Mucosa of descending colon (tissue), 3 donors: Measurements from ENCODE around the gene ALKBH6. TPM values are rescaled to one million over a fixed set of nuclear protein-coding genes. Genes with fewer than 3 reads are reported as not detected.

Experiments
- ATAC-seq: fragments of 200-7000 bp; cut with Tn5 transposase; one replicate; pipeline ENCODE4 v1.9.1; 2020; ENCODE audit warnings: mild to moderate bottlenecking, moderate library complexity
- DNase-seq, 3 donors: peaks; one replicate each; pipeline ENCODE4 v3.0.0-alpha.2; 2020
- H3K36me3 ChIP-seq: fragments of 200-600 bp; one replicate; pipeline ENCODE4 v1.8.0; 2021; ENCODE audit warnings: low read depth, mild to moderate bottlenecking
- H3K4me1 ChIP-seq: fragments of 200-600 bp; one replicate; pipeline ENCODE4 v1.8.0; 2021; ENCODE audit warnings: low read depth, mild to moderate bottlenecking
- H3K4me3 ChIP-seq: fragments of 200-600 bp; one replicate; pipeline ENCODE4 v1.8.0; 2021; ENCODE audit warnings: mild to moderate bottlenecking
- H3K9me3 ChIP-seq: fragments of 200-600 bp; one replicate; pipeline ENCODE4 v1.8.0; 2021; ENCODE audit warnings: mild to moderate bottlenecking
- CTCF ChIP-seq: fragments of 200-600 bp; IDR thresholded peaks from one replicate; pipeline ENCODE4 v1.8.0; 2022; ENCODE audit warnings: antibody characterized with exemption, mild to moderate bottlenecking
- intact Hi-C, 2 donors: fragments of 100-400 bp; cut with DNase I in 1 of 2; cut with micrococcal nuclease in 1 of 2; formaldehyde crosslinking; loops; one replicate each; pipeline versions ENCODE4 v1.11.0 to v1.11.1; 2022; cut with DNase I, micrococcal nuclease
- long read RNA-seq, 2 donors: library from polyadenylated mRNA; unstranded; transcript quantifications; one replicate each; pipeline ENCODE4 v2.0.0, GENCODE V29; 2019 to 2021
- total RNA-seq, 3 donors: library from RNA; stranded (reverse); fragmentation: NEBNext Ultra II Directional in 2 of 3; extraction: Animal tissue kit (Norgen Biotek cat#: 25700) in 2 of 3; gene quantifications; one replicate each; pipeline versions ENCODE4 v1.2.1 to v1.2.4, GENCODE V29; 2021 to 2023
- donor health status: DM: no; HTN: no; CAD: no; lungs with moderate emphysema.
- donor health status: DM: no; HTN: no; CAD: no.
- donor health status: DM: no; HTN: yes; CAD: no.

The ALKBH6 gene
- 10 to 100 TPM; 20.2 to 24.1 (median 22.0) TPM for total RNA-seq
- long read RNA-seq, donor 1, transcript ALKBH6-202 (7 exons, 973 nt): major isoform, 6 of 9 reads
- long read RNA-seq, donor 1, partial matches to known transcripts: 0 of 9 reads
- long read RNA-seq, donor 1, other reads (novel, unspliced or antisense): 2 of 9 reads
- long read RNA-seq, donor 2, transcript ALKBH6-202 (7 exons, 973 nt): major isoform, 5 of 14 reads
- long read RNA-seq, donor 2, partial matches to known transcripts: 4 of 14 reads
- long read RNA-seq, donor 2, other reads (novel, unspliced or antisense): 4 of 14 reads

- peak within 1 kb of the TSS; percentile 42 for H3K4me3 ChIP-seq
- peaks cover 12% of the 10 kb centered on the region for H3K4me1 ChIP-seq
- DNase-seq (peak; percentile 100), ATAC-seq (peak; percentile 98)
- no peaks in the 10 kb centered on the region for H3K9me3 ChIP-seq
- intact Hi-C loops: no loop called here
- TF ChIP-seq CTCF: no peak
- H3K36me3 ChIP-seq: no peaks in the 10 kb centered on the region
These were observed at the start of gene ALKBH6 for GRCh38 chr19:36014012-36014924. ALKBH6 (minus strand) TSS chr19:36014213; CDS start chr19:36013397, 816 bp downstream.

- intact Hi-C loops: no loop called here
- TF ChIP-seq CTCF: no peak
These were observed 47.4 kb upstream of the ALKBH6 start for GRCh38 chr19:36061367-36061766.

DNA sequence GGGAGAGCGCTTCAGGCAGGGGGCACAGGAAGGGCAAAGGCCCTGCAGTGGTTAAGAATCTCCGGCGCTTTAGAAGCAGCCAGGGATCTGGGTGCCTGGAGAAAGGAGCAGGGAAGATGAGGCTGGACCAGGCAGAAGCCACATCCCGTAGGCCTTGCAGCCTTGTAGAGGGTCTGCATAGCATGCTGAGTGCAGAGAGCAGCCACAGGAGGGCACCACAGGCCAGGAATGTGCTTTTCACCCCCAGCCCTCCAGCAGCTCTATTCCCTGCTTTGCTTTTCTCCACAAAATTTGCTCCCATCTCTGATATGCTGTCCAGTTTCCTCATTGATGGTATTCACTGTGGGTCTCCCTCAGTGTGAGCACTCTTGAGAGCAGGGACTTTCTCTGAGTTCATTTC is 46.4 kb upstream of the ALKBH6 start:
- no peaks in the 10 kb centered on the region for H3K36me3 ChIP-seq
- TF ChIP-seq CTCF: peak; percentile 12
- peak; percentile 77 for ATAC-seq
- DNase-seq: peak in 1 of 3 donors; percentile 45
- no peak overlapping the region for H3K4me3 ChIP-seq
- H3K9me3 ChIP-seq: no peaks in the 10 kb centered on the region
- intact Hi-C loops: no loop called here
- H3K4me1 ChIP-seq: peaks cover under 1% of the 10 kb centered on the region

More at GRCh38 chr19:36061367-36061766, 47.4 kb upstream of the ALKBH6 start:
- H3K4me1 ChIP-seq: no peaks in the 10 kb centered on the region
- no peak overlapping the region for H3K4me3 ChIP-seq
- no peak for ATAC-seq
- no peak for DNase-seq
- no peaks in the 10 kb centered on the region for H3K36me3 ChIP-seq
- no peaks in the 10 kb centered on the region for H3K9me3 ChIP-seq

DNA sequence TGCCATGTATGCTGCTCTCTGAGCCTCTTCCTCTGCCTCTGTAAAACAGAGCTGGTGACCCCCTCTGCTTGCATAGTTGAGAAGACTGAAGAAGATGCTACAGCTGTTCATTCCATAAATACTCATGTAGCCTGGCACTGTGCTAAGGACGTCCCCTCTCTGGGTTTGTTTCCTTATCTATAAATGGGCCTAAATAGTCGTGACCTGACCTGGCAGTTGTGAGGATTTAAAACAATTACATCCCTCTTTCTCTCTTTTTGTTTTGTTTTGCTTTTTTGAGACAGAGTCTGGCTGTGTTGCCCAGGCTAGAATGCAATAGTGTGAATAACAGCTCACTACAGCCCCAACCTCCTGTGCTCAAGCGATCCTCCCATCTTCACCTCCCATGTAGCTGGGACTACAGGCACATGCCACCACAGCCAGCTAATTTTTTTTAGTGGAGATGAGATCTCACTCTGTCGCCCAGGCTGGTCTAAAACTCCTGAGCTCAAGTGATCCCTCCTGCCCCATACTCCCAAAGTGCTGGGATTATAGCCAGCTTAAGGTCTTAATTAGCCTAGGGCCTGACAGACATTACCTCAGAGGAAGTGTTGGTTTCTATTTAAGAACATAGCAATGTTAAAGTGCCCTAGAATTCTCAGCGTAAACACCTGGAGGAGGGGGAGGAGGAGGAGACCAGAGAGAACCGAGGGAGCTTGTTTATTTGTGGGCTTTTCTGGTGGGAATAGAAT is 45.3 kb upstream of the ALKBH6 start:
- no peaks in the 10 kb centered on the region for H3K9me3 ChIP-seq
- DNase-seq: no peak
- H3K36me3 ChIP-seq: no peaks in the 10 kb centered on the region
- H3K4me3 ChIP-seq: no peak overlapping the region
- intact Hi-C loops: no loop called here
- H3K4me1 ChIP-seq: peaks cover 4% of the 10 kb centered on the region
- TF ChIP-seq CTCF: no peak
- ATAC-seq: no peak

DNA sequence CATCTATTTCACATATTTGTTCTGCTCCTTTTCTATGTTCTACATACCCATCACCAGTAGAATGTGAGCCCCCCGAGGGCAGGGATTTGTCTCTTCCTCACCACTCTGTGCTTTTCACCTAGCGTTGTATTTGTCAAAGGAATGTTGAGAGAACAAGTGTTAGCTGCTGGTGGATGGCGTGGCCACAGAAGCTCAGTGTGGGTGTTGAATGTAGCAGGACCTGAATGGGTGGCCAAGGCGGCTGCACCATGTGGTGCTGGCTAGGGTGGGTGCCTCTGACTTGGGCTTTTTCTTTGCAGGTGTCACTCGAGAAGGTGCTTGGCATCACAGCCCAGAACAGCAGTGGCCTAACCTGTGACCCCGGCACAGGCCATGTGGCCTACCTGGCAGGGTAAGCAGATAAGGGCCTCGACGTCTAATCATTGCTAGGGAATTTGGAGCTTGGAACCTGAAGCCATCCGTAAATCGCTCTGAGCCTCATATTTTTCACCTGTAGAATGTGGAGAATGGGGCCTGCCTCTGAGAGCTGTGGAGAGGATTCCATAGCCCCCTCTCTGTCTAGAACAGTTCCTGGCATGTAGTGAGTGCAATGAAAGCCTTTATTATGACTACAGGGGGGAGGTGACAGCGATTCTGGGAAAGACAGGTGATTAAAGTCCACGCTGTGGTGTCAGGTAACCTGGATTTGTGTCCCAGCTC is 44.6 kb upstream of the ALKBH6 start:
- H3K36me3 ChIP-seq: no peaks in the 10 kb centered on the region
- TF ChIP-seq CTCF: no peak
- H3K4me1 ChIP-seq: peaks cover 4% of the 10 kb centered on the region
- no peaks in the 10 kb centered on the region for H3K9me3 ChIP-seq
- intact Hi-C loops: no loop called here
- ATAC-seq (no peak), DNase-seq (no peak)
- no peak overlapping the region for H3K4me3 ChIP-seq
